Stimulated activated CD8-positive, alpha-beta memory T cell treated with anti-CD3 and anti-CD28 coated beads, Interleukin-4, amount 100 ng/mL, for 4 hours (primary cell): ENCODE measurements around the gene HOXA7.

Experiments
- DNase-seq, 2 donors: peaks; one replicate each; pipeline ENCODE4 v3.0.0-alpha.2; 2020; ENCODE audit warnings: low read depth in 2 of 2, low spot score in 1 of 2

HOXA7 gene

GRCh38 chr7:27122077-27122910 is 34.2 kb downstream of the HOXA7 start:
- DNase-seq, result no peak

GRCh38 chr7:27121684-27122076 is 34.8 kb downstream of the HOXA7 start:
- DNase-seq, result no peak

GRCh38 chr7:27119412-27119911 is 37.0 kb downstream of the HOXA7 start:
- DNase-seq, result no peak

- no peak for DNase-seq
These were observed 37.9 kb downstream of the HOXA7 start for GRCh38 chr7:27118580-27118979.

GRCh38 chr7:27117887-27118491 is 38.5 kb downstream of the HOXA7 start:
- no peak for DNase-seq

GRCh38 chr7:27116962-27117886 is 39.3 kb downstream of the HOXA7 start:
- DNase-seq, result no peak

GRCh38 chr7:27116031-27116961 is 40.2 kb downstream of the HOXA7 start:
- no peak for DNase-seq

GRCh38 chr7:27115221-27116026 is 41.1 kb downstream of the HOXA7 start:
- DNase-seq, result no peak

- no peak for DNase-seq
These were observed 41.6 kb downstream of the HOXA7 start for GRCh38 chr7:27114881-27115220.

GRCh38 chr7:27113991-27114769 is 42.3 kb downstream of the HOXA7 start:
- DNase-seq, result no peak

- DNase-seq, result no peak
These were observed 43.2 kb downstream of the HOXA7 start for GRCh38 chr7:27112955-27113949.

- DNase-seq, result no peak
These were observed 44.1 kb downstream of the HOXA7 start for GRCh38 chr7:27112361-27112760.

GRCh38 chr7:27111751-27112277 is 44.7 kb downstream of the HOXA7 start:
- DNase-seq, result no peak

- DNase-seq, result no peak
These were observed 45.3 kb downstream of the HOXA7 start for GRCh38 chr7:27111042-27111750.

GRCh38 chr7:27110186-27111031 is 46.1 kb downstream of the HOXA7 start:
- no peak for DNase-seq
